Measurements from ENCODE around the gene SRSF9.
"Not testable (repeated sequence)": the region's sequence is repeated elsewhere in the genome, so short reads cannot be mapped to it uniquely, and the experiment has no call there.

SRSF9 gene

GRCh38 chr12:120490325-120490724 is 20.8 kb upstream of the SRSF9 start:
- H3K36me3 Mint-ChIP-seq (ENCODE audit: low read depth), result no peaks in the 10 kb centered on the region
- no peak overlapping the region for H3K4me3 Mint-ChIP-seq
- peaks cover 7% of the 10 kb centered on the region for H3K4me1 Mint-ChIP-seq
- no peaks in the 10 kb centered on the region for H3K27me3 Mint-ChIP-seq
- H3K27ac Mint-ChIP-seq, result no peak overlapping the region
- ATAC-seq, result no peak
- DNase-seq, result no peak
- H3K9me3 Mint-ChIP-seq, result no peaks in the 10 kb centered on the region

GRCh38 chr12:120489018-120489417 is 19.5 kb upstream of the SRSF9 start:
- no peaks in the 10 kb centered on the region for H3K27me3 Mint-ChIP-seq
- no peak for DNase-seq
- no peak for ATAC-seq
- H3K9me3 Mint-ChIP-seq, result no peaks in the 10 kb centered on the region
- no peaks in the 10 kb centered on the region for H3K4me1 Mint-ChIP-seq
- no peak overlapping the region for H3K4me3 Mint-ChIP-seq
- H3K27ac Mint-ChIP-seq, result no peak overlapping the region
- no peaks in the 10 kb centered on the region for H3K36me3 Mint-ChIP-seq (ENCODE audit: low read depth)

DNA sequence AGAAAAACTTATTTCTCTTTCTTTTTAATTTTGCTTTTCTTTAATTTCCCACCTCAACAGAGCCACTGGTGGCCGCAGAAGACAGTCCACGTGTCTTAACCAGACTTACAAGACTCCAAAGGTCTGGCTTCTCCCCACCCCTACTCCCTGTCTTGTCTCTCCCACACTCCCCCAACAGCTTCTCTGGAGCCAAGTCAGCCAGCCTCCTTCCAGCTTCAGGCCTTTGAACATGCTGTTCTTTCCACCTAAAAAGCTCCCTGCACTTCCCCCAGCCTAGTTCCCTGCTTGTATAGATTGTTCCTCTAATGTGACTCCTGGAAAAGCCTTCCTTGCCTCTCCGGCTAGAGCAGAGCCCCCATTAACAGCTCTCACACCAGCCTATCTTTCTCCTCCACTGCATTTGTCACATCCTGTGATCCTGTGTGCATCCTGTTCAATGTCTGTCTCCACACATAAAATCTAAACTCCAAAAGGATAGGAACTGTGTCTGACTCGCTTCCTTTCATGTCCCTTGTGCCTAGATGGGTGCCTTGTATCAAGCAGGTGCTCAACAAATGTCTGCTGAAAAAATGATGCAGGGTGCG is 18.6 kb upstream of the SRSF9 start:
- Mint-ChIP-seq H3K4me3 (no peak overlapping the region), H3K36me3 (ENCODE audit: low read depth) (no peaks in the 10 kb centered on the region), H3K4me1 (no peaks in the 10 kb centered on the region), H3K9me3 (no peaks in the 10 kb centered on the region), H3K27ac (no peak overlapping the region), H3K27me3 (no peaks in the 10 kb centered on the region)
- ATAC-seq, result no peak
- DNase-seq, result no peak

- not testable (repeated sequence) for H3K9me3 Mint-ChIP-seq; H3K4me1 Mint-ChIP-seq; H3K36me3 Mint-ChIP-seq (ENCODE audit: low read depth); H3K4me3 Mint-ChIP-seq; DNase-seq; ATAC-seq; H3K27ac Mint-ChIP-seq; H3K27me3 Mint-ChIP-seq
Observed at GRCh38 chr12:120487552-120487951, 18.0 kb upstream of the SRSF9 start.

- Mint-ChIP-seq H3K4me1 (peaks cover 5% of the 10 kb centered on the region), H3K36me3 (ENCODE audit: low read depth) (no peaks in the 10 kb centered on the region), H3K4me3 (no peak overlapping the region), H3K27ac (no peak overlapping the region), H3K27me3 (no peaks in the 10 kb centered on the region), H3K9me3 (no peaks in the 10 kb centered on the region)
- ATAC-seq, result no peak
- no peak for DNase-seq
Observed at GRCh38 chr12:120485961-120486881, 16.7 kb upstream of the SRSF9 start.

DNA sequence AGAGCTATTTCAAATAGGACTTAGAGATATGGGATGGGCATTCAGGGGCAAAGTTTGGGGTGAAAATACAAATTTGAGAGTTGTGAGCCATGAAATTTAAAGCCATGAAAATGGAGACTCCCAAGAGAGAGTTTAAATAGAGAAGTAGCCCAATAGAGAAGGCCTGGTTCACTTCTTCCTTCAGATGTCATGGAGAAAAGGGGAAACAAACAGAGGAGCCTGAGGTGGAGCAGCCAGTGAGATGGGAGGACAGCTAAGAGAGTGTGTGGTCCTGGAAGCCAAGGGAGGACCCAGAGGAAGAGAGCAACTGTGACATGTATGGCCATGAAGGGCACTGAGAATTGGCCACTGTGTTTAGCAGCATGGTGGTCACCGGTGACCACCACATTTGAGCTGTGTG is 14.1 kb upstream of the SRSF9 start:
- no peaks in the 10 kb centered on the region for H3K9me3 Mint-ChIP-seq
- H3K27ac Mint-ChIP-seq, result no peak overlapping the region
- H3K27me3 Mint-ChIP-seq, result no peaks in the 10 kb centered on the region
- H3K4me1 Mint-ChIP-seq, result peaks cover 16% of the 10 kb centered on the region
- no peak for DNase-seq
- H3K36me3 Mint-ChIP-seq (ENCODE audit: low read depth), result no peaks in the 10 kb centered on the region
- ATAC-seq, result no peak
- H3K4me3 Mint-ChIP-seq, result no peak overlapping the region

DNA sequence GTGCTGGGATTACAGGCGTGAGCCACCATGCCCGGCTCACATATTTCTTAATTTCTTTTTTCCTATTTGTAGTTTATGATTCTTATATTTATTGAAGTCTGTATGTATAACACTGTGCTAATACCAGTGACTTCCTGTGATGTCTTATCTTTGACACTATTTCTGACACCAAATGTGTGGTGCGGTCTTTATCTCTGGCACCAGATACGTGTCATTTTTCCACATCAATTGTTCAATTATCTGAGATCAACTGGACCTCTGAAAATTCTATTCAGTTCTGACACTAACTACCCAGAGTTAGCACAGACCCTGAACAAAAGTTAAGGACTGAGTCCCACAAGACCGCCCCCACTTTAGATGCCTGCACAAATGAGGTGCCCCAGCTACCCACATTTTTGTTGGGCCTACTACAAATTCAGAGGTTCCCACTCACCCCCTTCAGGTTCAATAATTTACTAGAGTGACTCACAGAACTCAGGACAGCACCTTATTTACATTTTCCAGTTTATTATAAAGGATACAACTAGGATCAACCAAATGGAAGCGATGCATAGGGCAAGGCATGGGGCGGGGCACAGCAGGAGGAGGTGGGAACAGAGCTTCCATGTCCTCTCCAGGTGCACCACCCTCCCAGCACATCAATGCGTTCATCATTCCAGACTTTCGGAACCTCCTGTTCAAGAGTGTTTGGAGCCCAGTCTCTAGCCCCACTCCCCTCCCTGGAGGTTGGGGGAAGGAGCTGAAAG is 11.6 kb upstream of the SRSF9 start:
- no peaks in the 10 kb centered on the region for H3K9me3 Mint-ChIP-seq
- ATAC-seq (no peak), DNase-seq (no peak)
- no peaks in the 10 kb centered on the region for H3K27me3 Mint-ChIP-seq
- H3K4me1 Mint-ChIP-seq, result peaks cover 16% of the 10 kb centered on the region
- no peak overlapping the region for H3K4me3 Mint-ChIP-seq
- H3K27ac Mint-ChIP-seq, result peak overlapping the region; percentile 14
- H3K36me3 Mint-ChIP-seq (ENCODE audit: low read depth), result no peaks in the 10 kb centered on the region

GRCh38 chr12:120480211-120480610 is 10.7 kb upstream of the SRSF9 start:
- H3K27ac Mint-ChIP-seq, result peak overlapping the region; percentile 35
- peaks cover 16% of the 10 kb centered on the region for H3K4me1 Mint-ChIP-seq
- DNase-seq (no peak), ATAC-seq (no peak)
- H3K27me3 Mint-ChIP-seq, result no peaks in the 10 kb centered on the region
- no peak overlapping the region for H3K4me3 Mint-ChIP-seq
- H3K9me3 Mint-ChIP-seq, result no peaks in the 10 kb centered on the region
- H3K36me3 Mint-ChIP-seq (ENCODE audit: low read depth), result no peaks in the 10 kb centered on the region

DNA sequence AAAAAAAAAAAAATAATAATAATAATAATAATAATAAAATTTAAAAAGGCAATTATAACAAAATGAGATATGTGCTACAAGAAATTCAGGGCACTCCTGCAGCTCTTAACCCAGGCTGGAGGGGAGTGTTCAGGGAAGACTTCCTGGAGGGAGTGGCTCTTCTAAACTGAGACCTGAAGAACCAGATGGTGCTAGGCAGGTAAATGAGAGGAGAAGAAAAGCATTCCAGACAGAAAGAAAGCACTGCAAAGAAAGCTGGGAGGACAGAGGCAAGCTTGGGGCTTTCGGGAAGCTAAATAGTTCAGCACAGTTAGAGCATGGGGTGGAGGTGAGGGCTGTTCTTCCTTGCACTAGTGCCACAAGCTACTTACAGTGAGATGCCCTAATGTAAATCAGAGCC is 9.9 kb upstream of the SRSF9 start:
- H3K4me3 Mint-ChIP-seq, result no peak overlapping the region
- no peaks in the 10 kb centered on the region for H3K27me3 Mint-ChIP-seq
- no peak for ATAC-seq
- no peak for DNase-seq
- H3K4me1 Mint-ChIP-seq, result peaks cover 20% of the 10 kb centered on the region
- H3K9me3 Mint-ChIP-seq, result no peaks in the 10 kb centered on the region
- H3K36me3 Mint-ChIP-seq (ENCODE audit: low read depth), result no peaks in the 10 kb centered on the region
- H3K27ac Mint-ChIP-seq, result no peak overlapping the region

- Mint-ChIP-seq H3K9me3 (no peaks in the 10 kb centered on the region), H3K27ac (no peak overlapping the region), H3K27me3 (no peaks in the 10 kb centered on the region), H3K4me3 (no peak overlapping the region), H3K4me1 (peaks cover 28% of the 10 kb centered on the region), H3K36me3 (ENCODE audit: low read depth) (no peaks in the 10 kb centered on the region)
- DNase-seq, result no peak
- ATAC-seq, result no peak
Observed at GRCh38 chr12:120475643-120476042, 6.1 kb upstream of the SRSF9 start.

- DNase-seq, result no peak
- ATAC-seq, result no peak
- Mint-ChIP-seq H3K4me3 (no peak overlapping the region), H3K36me3 (ENCODE audit: low read depth) (peaks cover 2% of the 10 kb centered on the region), H3K4me1 (peaks cover 30% of the 10 kb centered on the region), H3K27me3 (no peaks in the 10 kb centered on the region), H3K9me3 (no peaks in the 10 kb centered on the region), H3K27ac (no peak overlapping the region)
Observed at GRCh38 chr12:120474616-120474960, 5.0 kb upstream of the SRSF9 start.

DNA sequence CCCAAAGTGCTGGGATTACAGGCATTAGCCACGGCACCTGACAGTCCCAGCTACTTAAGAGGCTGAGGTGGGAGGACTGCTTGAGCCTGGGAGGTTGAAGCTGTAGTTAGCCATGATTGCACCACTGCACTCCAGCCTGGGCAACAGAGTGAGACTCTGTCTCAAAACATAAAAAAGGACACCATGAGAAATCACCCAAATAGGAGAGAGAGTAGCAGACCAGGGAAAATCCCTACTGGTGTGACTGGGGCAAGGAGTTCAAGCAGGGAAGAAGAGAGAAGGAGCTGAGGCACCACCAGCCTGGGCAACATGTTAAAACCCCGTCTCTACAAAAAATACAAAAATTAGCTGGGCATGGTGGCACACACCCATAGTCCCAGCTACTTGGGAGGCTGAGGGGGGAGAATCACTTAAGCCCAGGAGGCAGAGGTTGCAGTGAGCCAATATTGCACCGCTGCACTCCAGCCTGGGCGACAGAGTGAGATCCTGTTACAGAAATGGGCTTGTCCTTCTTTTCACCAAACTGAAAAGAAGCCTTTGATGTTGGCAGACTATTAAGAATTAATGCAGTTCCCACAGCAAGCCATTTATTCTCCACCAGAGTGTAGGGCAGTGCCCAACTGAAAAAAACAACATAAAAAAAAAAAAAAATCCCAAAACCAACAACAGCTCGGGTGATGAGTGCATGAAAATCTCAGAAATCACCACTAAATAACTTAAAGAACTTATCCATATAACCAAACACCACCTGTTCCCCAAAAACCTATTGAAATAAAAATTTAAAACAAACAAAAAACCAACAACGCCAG is 4.5 kb upstream of the SRSF9 start:
- Mint-ChIP-seq H3K4me3 (no peak overlapping the region), H3K27ac (no peak overlapping the region), H3K9me3 (no peaks in the 10 kb centered on the region), H3K4me1 (peaks cover 30% of the 10 kb centered on the region), H3K36me3 (ENCODE audit: low read depth) (peaks cover 2% of the 10 kb centered on the region), H3K27me3 (no peaks in the 10 kb centered on the region)
- DNase-seq, result no peak
- no peak for ATAC-seq

- ATAC-seq, result no peak
- H3K4me3 Mint-ChIP-seq, result no peak overlapping the region
- no peaks in the 10 kb centered on the region for H3K27me3 Mint-ChIP-seq
- no peak for DNase-seq
- no peaks in the 10 kb centered on the region for H3K9me3 Mint-ChIP-seq
- no peak overlapping the region for H3K27ac Mint-ChIP-seq
- H3K4me1 Mint-ChIP-seq, result peaks cover 39% of the 10 kb centered on the region
- H3K36me3 Mint-ChIP-seq (ENCODE audit: low read depth), result peaks cover 10% of the 10 kb centered on the region
Observed at GRCh38 chr12:120472521-120472920, 3.0 kb upstream of the SRSF9 start.

GRCh38 chr12:120470150-120470784 is 719 bp upstream of the SRSF9 start:
- peaks cover 59% of the 10 kb centered on the region for H3K4me1 Mint-ChIP-seq
- peak; percentile 16 for ATAC-seq
- H3K36me3 Mint-ChIP-seq (ENCODE audit: low read depth), result peaks cover 24% of the 10 kb centered on the region

More at GRCh38 chr12:120470150-120470784, 719 bp upstream of the SRSF9 start:
- no peak for DNase-seq
- H3K27ac Mint-ChIP-seq, result peak overlapping the region; percentile 89
- no peaks in the 10 kb centered on the region for H3K9me3 Mint-ChIP-seq
- H3K27me3 Mint-ChIP-seq, result no peaks in the 10 kb centered on the region
- H3K4me3 Mint-ChIP-seq, result peak overlapping the region; percentile 94

Measured in activated naive CD8-positive, alpha-beta T cell treated with anti-CD3 and anti-CD28 coated beads, Interleukin-2, amount 50 U/mL, for 24 hours (primary cell).